ENCODE measurements around the gene MYL10. TPM values are rescaled to one million over a fixed set of nuclear protein-coding genes. Genes with fewer than 3 reads are reported as not detected.

MYL10 gene
- total RNA-seq (2014; rRNA removed; shearing (Covaris generic)): not detected in 2 replicates

DNA sequence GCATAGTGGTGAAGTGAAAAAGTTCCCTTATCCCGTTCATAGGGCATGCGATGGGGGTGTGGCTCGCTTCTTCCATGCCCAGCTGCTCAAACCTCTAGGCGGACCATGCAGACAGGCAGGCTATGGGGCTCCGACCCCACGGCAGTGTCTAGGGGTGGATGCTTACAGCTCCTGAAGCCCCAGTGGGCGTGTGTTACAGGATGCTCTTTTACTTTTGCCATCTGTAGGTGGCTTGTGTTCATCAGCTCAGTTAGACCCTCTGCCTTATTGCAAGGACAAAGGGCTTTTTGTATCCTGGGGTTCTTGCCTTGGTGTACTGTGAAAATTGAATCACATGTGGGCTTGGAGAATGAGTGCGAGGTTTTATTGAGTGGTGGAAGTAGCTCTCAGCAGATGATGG is at the start of gene MYL10:
Gene MYL10, minus strand, starts transcription at position 126 of the 400 bp plus-strand sequence. CDS start 178 bp downstream, outside the sequence.
- Histone ChIP-seq H3K36me3 (replicated peaks; ENCODE audit: control insufficient read depth, insufficient read depth, low read length) (no peaks in the 10 kb centered on the region), H3K4me3 (ENCODE audit: insufficient read depth, low read depth, low read length) (no peak within 1 kb of the TSS), H3K27me3 (ENCODE audit: control insufficient read depth, insufficient read depth, low read length) (no peaks in the 10 kb centered on the region)
- no peak for DNase-seq

DNA sequence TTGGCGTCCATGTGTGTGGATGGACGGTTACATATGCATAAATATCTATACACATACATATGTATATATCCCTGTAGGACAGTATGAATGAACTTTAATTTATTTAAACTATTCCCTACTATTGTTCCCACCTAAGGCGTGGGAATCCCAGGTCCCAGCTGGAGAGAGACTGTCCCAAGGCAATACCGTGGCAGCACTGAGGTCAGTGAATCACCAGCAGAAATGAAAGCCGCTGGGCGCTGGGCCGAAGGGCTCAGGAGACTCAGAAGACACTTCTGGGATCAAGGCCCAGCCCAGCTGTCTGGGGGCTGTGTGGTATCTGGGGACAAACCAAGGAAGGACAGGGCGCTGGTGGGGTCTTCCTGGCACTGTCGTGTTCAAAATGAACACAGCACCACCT is 49.6 kb upstream of the MYL10 start:
- DNase-seq: peak; percentile 36

DNA sequence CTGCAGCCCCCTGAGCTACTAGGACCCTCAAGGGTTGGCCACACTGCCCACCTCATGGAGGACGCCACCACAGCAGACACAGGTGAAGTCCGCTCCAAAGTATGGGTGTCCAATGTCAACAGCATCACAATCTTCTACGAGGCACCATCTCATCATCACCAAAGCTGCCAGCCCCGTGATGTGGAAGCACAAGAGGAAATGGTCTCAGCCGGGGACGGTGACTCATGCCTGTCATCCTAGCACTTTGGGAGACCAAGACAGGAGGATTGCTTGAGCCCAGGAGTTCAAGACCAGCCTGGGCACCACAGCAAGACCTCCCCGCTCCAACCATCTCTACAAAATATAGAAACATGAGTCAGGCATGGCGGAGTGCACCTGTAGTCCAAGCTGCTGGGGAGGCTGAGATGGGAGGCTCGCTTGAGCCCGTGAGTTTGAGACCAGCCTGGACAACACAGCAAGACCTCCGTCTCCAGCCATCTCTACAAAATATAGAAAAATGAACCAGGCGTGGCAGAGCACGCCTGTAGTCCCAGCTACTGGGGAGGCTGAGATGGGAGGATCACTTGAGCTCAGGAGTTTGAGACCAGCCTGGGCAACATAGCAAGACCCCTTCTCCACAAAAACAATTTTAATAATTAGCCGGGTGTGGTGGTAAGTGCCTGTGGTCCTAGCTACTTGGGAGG is 48.8 kb upstream of the MYL10 start:
- H3K27me3 ChIP-seq (ENCODE audit: control insufficient read depth, insufficient read depth, low read length): no peaks in the 10 kb centered on the region
- no peak for DNase-seq
- H3K4me3 ChIP-seq (ENCODE audit: insufficient read depth, low read depth, low read length): no peak overlapping the region
- H3K36me3 ChIP-seq (replicated peaks; ENCODE audit: control insufficient read depth, insufficient read depth, low read length): no peaks in the 10 kb centered on the region

More for the DNA sequence above, 49.6 kb upstream of the MYL10 start:
- Histone ChIP-seq H3K4me3 (ENCODE audit: insufficient read depth, low read depth, low read length) (no peak overlapping the region), H3K36me3 (replicated peaks; ENCODE audit: control insufficient read depth, insufficient read depth, low read length) (no peaks in the 10 kb centered on the region), H3K27me3 (ENCODE audit: control insufficient read depth, insufficient read depth, low read length) (no peaks in the 10 kb centered on the region)

DNA sequence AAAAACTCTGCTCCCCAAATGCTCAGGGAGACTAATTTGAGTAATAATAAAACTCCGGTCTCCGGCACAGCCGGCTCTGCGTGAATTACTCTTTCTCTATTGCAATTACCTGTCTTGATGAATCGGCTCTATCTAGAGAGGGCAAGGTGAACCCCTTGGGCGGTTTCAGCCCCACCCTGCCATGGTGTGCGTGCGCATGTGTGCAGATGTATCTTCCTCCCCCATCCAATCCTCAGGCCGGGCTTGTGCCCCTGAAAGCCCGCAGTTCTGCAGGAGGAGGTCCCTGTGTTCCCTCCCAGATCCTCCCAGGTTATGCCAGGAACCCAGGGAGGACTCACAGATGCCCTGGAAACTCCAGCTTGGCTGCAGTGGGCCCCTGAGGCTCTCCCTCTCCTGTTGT is 48.3 kb upstream of the MYL10 start:
- Histone ChIP-seq H3K27me3 (ENCODE audit: control insufficient read depth, insufficient read depth, low read length) (no peaks in the 10 kb centered on the region), H3K4me3 (ENCODE audit: insufficient read depth, low read depth, low read length) (no peak overlapping the region), H3K36me3 (replicated peaks; ENCODE audit: control insufficient read depth, insufficient read depth, low read length) (no peaks in the 10 kb centered on the region)
- DNase-seq: peak; percentile 76

DNA sequence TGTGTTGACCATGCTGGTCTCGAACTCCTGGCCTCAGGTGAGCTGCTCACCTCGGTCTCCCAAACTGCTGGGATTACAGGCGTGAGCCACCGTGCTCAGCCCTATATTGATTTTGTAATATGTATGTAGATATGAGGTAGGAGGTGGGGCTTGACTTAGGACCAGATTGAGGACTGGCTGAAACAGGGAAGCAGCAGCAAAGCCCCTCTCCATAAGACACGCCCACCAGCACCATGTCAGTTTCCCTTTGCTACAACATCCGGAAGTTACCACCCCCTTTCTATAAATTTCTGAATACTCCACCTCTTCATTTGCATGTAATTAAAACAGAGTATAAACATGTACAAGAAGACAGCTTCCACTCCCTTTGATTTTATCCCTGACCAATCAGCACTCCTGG is 47.9 kb upstream of the MYL10 start:
- Histone ChIP-seq H3K27me3 (ENCODE audit: control insufficient read depth, insufficient read depth, low read length) (no peaks in the 10 kb centered on the region), H3K36me3 (replicated peaks; ENCODE audit: control insufficient read depth, insufficient read depth, low read length) (no peaks in the 10 kb centered on the region), H3K4me3 (ENCODE audit: insufficient read depth, low read depth, low read length) (no peak overlapping the region)
- peak; percentile 83 for DNase-seq

DNA sequence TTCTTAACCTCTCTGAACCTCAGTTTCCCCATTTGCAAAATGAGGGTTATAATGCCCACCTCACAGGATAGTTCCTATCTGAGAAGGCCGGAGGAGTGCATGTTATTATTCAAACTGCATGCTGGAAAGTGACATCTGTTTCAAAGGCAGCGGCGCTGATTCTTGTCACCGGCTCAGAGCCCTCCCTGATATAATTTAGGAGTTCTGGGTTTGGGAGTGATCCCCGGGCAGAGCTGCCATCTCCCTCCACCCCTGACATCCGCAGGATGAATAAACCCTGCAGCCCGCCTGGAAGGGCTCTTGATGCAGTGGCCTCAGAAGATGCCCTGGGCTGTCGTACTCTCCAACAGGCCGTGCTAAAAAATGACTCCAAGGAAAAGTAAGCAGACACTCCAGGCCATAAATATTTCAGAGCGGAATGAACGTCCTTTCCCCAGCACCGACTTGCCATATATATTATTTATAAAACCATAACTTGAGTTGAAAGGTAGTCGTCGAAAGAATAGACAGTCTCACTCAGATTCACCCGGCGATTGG is 47.0 kb upstream of the MYL10 start:
- peak; percentile 25 for DNase-seq
- H3K4me3 ChIP-seq (ENCODE audit: insufficient read depth, low read depth, low read length): no peak overlapping the region
- no peaks in the 10 kb centered on the region for H3K36me3 ChIP-seq (replicated peaks; ENCODE audit: control insufficient read depth, insufficient read depth, low read length)
- no peaks in the 10 kb centered on the region for H3K27me3 ChIP-seq (ENCODE audit: control insufficient read depth, insufficient read depth, low read length)

DNA sequence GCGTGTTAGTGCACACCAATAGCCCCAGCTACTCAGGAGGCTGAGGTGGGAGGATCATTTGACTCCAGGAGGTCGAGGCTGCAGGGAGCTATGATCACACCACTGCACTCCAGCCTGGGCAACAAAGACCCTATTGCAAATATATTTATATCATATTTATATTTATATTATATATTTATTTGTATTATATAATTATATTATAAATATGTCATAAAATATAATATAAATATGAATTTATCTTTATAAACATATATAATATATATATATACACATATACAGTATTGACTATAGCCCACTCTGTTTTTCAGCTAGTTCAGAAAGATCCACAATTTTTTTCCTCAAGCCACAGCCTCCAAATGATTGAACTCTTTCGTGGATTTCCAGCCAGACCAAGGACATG is 45.3 kb upstream of the MYL10 start:
- no peaks in the 10 kb centered on the region for H3K27me3 ChIP-seq (ENCODE audit: control insufficient read depth, insufficient read depth, low read length)
- no peak for DNase-seq
- no peak overlapping the region for H3K4me3 ChIP-seq (ENCODE audit: insufficient read depth, low read depth, low read length)
- H3K36me3 ChIP-seq (replicated peaks; ENCODE audit: control insufficient read depth, insufficient read depth, low read length): no peaks in the 10 kb centered on the region

DNA sequence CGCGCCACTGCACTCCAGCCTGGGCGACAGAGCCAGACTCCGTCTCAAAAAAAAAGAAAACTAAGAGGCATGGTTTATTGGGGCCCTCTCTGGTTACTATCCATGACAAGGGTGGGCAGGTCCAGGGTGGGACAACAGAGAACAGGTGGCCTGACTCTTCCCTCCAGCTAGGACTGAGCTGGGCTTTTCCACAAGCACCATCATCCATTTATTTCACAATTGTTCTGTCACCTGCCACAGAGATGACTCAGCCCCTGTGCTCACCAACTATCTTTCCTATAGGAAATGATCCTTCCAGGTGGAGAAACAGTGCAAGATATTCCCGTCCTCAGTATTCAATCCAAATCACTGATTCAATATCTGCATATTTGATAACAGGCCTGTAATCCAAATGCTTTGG is 44.9 kb upstream of the MYL10 start:
- H3K4me3 ChIP-seq (ENCODE audit: insufficient read depth, low read depth, low read length): no peak overlapping the region
- H3K36me3 ChIP-seq (replicated peaks; ENCODE audit: control insufficient read depth, insufficient read depth, low read length): no peaks in the 10 kb centered on the region

DNA sequence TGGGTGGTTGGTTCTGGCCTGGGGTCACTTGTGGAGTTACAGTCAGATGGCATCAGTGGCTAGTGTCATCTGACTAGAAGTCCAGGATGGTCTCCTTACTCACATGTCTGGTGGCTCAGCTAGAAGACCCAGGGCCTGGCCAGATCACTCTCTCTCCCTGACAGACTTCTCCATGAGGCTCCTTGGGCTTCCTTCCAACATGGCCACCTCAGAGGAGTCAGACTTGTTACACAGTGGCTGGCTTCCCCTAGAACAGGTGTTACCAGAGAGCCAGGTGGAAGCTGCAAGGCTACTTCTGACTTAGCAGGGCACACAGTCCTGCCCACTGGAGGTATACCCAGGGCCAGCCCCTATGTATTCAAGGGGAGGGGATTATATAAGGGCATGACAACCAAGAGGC is 44.2 kb upstream of the MYL10 start:
- DNase-seq: no peak
- no peaks in the 10 kb centered on the region for H3K36me3 ChIP-seq (replicated peaks; ENCODE audit: control insufficient read depth, insufficient read depth, low read length)
- H3K27me3 ChIP-seq (ENCODE audit: control insufficient read depth, insufficient read depth, low read length): no peaks in the 10 kb centered on the region
- no peak overlapping the region for H3K4me3 ChIP-seq (ENCODE audit: insufficient read depth, low read depth, low read length)

More for the DNA sequence above, 44.9 kb upstream of the MYL10 start:
- no peak for DNase-seq
- no peaks in the 10 kb centered on the region for H3K27me3 ChIP-seq (ENCODE audit: control insufficient read depth, insufficient read depth, low read length)

DNA sequence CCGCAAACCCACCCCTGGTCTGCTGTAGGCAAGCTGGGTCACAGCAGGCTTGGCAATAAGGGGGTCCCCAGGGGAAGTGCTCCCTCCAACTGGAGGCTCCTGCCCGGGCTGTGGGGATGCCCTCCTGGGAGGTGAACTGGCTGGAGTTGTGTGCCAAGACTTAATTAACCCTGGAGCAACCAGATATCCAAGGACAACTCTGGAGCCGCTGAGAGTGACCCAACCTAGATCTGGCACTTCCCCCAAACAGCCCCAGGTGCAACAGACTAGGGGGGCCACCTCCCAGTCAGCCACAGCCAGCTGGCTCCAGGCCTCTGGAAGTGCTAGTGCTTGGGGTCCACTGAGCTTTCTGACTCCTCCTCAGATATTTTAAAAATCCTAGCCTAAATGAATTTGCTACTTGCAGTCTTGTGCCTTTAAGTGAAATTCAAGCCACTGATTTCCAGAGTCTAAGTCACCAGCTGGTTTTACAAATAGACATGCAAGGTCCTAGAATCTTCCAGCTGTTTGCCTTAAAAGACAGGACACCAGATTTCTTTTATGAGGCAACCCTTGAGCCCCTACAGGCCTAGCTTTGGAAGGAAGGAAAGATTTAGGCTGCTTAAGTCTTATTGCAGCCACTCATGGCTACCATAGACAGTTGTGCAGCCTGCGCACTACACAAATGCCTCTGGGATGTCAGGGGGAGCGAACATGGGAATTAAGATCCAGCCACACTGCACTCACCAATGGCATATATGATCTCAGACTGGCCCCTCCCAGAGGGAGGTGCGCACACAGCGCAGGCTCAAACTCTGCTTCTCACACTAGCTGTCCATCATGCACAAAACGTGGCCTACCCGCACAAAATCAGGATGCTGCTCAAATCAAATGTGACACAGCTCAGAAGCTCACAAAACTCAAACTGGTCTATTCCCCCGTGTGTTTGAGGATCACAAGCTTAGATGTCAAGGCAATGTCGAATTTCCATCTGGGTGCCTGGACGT is 42.6 kb upstream of the MYL10 start:
- no peaks in the 10 kb centered on the region for H3K27me3 ChIP-seq (ENCODE audit: control insufficient read depth, insufficient read depth, low read length)
- no peak overlapping the region for H3K4me3 ChIP-seq (ENCODE audit: insufficient read depth, low read depth, low read length)
- DNase-seq: peak; percentile 40
- no peaks in the 10 kb centered on the region for H3K36me3 ChIP-seq (replicated peaks; ENCODE audit: control insufficient read depth, insufficient read depth, low read length)

DNA sequence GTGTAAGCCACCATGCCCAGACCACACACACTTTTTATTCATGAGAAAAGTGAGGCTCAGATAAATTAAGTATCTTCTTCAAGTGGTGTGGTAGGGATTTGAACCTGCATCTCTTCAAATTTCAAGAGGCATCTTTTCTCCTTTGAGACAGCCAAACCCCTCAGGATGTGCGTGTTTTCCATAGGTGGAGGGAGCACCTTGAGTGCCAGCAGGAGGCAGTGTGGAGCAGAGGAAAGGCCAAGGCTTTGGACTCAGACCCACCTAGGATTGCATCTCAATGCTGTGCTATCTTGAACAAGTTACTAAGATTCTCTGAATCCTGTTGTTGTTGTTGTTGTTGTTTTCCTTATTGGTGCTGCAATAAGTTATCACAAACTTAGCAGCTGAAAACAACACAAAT is 40.2 kb upstream of the MYL10 start:
- peak; percentile 74 for DNase-seq
- Histone ChIP-seq H3K4me3 (ENCODE audit: insufficient read depth, low read depth, low read length) (no peak overlapping the region), H3K36me3 (replicated peaks; ENCODE audit: control insufficient read depth, insufficient read depth, low read length) (no peaks in the 10 kb centered on the region), H3K27me3 (ENCODE audit: control insufficient read depth, insufficient read depth, low read length) (no peaks in the 10 kb centered on the region)

DNA sequence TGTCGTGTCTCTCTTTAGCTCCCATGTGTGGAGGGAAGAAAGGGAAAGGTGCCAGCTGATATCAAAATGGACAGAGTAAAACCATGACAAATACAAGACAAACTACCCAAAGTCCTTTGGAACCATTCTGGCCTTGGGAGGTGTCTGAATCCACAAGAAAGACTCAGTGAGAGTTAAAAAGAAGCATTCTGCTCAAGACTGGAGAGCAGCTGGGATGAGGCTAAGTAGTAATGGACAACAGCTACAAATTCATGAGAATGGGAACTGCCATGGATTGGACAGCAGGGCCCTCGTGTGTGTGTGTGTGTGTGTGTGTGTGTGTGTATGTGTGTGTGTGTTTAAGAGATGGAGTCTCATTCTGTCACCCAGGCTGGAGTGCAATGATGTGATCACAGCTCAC is 39.6 kb upstream of the MYL10 start:
- no peak for DNase-seq
- H3K36me3 ChIP-seq (replicated peaks; ENCODE audit: control insufficient read depth, insufficient read depth, low read length): no peaks in the 10 kb centered on the region
- H3K27me3 ChIP-seq (ENCODE audit: control insufficient read depth, insufficient read depth, low read length): no peaks in the 10 kb centered on the region

DNA sequence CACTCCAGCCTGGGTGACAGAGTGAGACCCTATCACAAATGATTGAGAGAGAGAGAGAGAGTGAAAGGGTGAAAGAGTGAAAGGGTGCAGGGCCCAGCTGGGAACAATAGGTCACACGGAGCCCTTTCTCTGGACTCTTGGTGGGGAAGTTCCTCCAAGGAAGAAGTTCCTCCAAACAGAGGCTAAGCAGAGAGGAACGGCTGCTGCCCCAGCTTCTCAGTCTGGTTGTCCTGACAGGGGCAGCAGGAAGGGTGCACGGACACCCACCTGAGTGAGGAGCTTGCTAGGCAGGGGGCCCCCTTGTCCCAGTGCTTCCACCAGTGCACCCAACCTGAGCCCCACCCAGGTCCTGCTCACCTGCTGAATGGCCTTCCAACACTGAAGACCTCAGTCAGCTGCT is 38.8 kb upstream of the MYL10 start:
- DNase-seq: no peak
- Histone ChIP-seq H3K4me3 (ENCODE audit: insufficient read depth, low read depth, low read length) (no peak overlapping the region), H3K27me3 (ENCODE audit: control insufficient read depth, insufficient read depth, low read length) (no peaks in the 10 kb centered on the region), H3K36me3 (replicated peaks; ENCODE audit: control insufficient read depth, insufficient read depth, low read length) (no peaks in the 10 kb centered on the region)

More for the DNA sequence above, 39.6 kb upstream of the MYL10 start:
- no peak overlapping the region for H3K4me3 ChIP-seq (ENCODE audit: insufficient read depth, low read depth, low read length)

DNA sequence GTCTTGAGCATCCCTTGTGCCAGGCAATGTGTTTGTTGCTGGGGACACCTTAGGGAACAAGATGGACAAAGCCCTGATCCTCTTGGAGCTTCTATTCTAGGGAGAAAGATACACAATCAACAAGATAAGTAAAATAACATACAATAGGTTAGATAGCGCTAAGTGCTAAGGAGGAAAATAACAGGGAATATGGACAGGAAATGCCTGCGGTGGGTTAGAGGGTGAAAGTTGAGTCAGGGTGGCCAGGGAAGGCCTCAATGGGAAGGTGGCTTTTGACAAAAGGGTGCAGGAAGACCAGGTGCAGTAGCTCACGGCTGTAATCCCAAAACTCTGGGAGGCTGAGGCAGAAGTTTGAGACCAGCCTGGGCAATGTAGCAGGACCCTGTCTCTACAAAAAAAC is 38.3 kb upstream of the MYL10 start:
- H3K4me3 ChIP-seq (ENCODE audit: insufficient read depth, low read depth, low read length): no peak overlapping the region
- no peak for DNase-seq

DNA sequence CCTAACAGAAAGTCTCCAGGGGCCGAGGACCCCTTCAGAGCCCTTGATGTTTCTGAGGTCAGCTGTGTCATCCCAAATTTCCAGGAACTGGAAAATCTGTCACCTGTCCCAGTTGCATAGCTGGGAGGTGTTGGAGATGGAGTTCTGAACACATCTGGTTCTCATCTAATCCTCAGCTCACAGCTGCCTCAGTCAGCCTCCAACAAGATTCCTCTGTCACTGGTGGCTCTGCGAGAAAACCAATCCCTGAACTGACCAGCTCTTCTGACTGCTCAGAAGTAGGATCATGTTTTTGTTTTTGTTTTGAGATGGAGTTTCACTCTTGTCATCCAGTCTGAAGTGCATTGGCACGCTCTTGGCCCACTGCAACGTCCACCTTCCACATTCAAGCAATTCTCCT is 37.6 kb upstream of the MYL10 start:
- no peaks in the 10 kb centered on the region for H3K27me3 ChIP-seq (ENCODE audit: control insufficient read depth, insufficient read depth, low read length)
- DNase-seq: no peak
- H3K4me3 ChIP-seq (ENCODE audit: insufficient read depth, low read depth, low read length): no peak overlapping the region
- H3K36me3 ChIP-seq (replicated peaks; ENCODE audit: control insufficient read depth, insufficient read depth, low read length): no peaks in the 10 kb centered on the region

More for the DNA sequence above, 38.3 kb upstream of the MYL10 start:
- H3K27me3 ChIP-seq (ENCODE audit: control insufficient read depth, insufficient read depth, low read length): no peaks in the 10 kb centered on the region
- H3K36me3 ChIP-seq (replicated peaks; ENCODE audit: control insufficient read depth, insufficient read depth, low read length): no peaks in the 10 kb centered on the region
